Ishikawa (cell line): ENCODE results near the gene MAGI2.

ENCODE experiments used
- CEBPB ChIP-seq: IDR thresholded peaks from 2 replicates; pipeline ENCODE4 v1.6.1; 2012
- CREB1 ChIP-seq: IDR thresholded peaks from 2 replicates; pipeline ENCODE4 v1.6.1; 2012; ENCODE audit warnings: low read depth
- EGR1 ChIP-seq: IDR thresholded peaks from 2 replicates; pipeline ENCODE4 v1.6.1; 2012
- EP300 ChIP-seq: IDR thresholded peaks from 2 replicates; pipeline ENCODE4 v1.6.1; 2012; ENCODE audit warnings: borderline replicate concordance
- FOXM1 ChIP-seq: IDR thresholded peaks from 2 replicates; pipeline ENCODE4 v1.6.1; 2012; ENCODE audit warnings: low read depth, borderline replicate concordance
- NFIC ChIP-seq: IDR thresholded peaks from 2 replicates; pipeline ENCODE4 v1.6.1; 2012
- RAD21 ChIP-seq: IDR thresholded peaks from 2 replicates; pipeline ENCODE4 v1.6.1; 2012; ENCODE audit warnings: low read depth
- TAF1 ChIP-seq: IDR thresholded peaks from 2 replicates; pipeline ENCODE4 v1.6.1; 2012; ENCODE audit warnings: low read depth, mild to moderate bottlenecking
- TCF12 ChIP-seq: IDR thresholded peaks from 2 replicates; pipeline ENCODE4 v1.6.1; 2012; ENCODE audit warnings: low read depth
- TEAD4 ChIP-seq: IDR thresholded peaks from 2 replicates; pipeline ENCODE4 v1.6.1; 2012
- YY1 ChIP-seq: IDR thresholded peaks from 2 replicates; pipeline ENCODE4 v1.6.1; 2012; ENCODE audit warnings: low read depth
- ZBTB7A ChIP-seq: IDR thresholded peaks from 2 replicates; pipeline ENCODE4 v1.6.1; 2012; ENCODE audit warnings: low read depth
- TF ChIP-seq, protein P1 (sequence below): IDR thresholded peaks from 2 replicates; pipeline ENCODE4 v1.6.1; 2012; ENCODE audit warnings: low read depth, mild to moderate bottlenecking
- TF ChIP-seq, protein P2 (sequence below): IDR thresholded peaks from 2 replicates; pipeline ENCODE4 v1.6.1; 2012
- TF ChIP-seq, protein P3 (sequence below): IDR thresholded peaks from 2 replicates; pipeline ENCODE4 v1.6.1; 2012

MAGI2 gene

DNA sequence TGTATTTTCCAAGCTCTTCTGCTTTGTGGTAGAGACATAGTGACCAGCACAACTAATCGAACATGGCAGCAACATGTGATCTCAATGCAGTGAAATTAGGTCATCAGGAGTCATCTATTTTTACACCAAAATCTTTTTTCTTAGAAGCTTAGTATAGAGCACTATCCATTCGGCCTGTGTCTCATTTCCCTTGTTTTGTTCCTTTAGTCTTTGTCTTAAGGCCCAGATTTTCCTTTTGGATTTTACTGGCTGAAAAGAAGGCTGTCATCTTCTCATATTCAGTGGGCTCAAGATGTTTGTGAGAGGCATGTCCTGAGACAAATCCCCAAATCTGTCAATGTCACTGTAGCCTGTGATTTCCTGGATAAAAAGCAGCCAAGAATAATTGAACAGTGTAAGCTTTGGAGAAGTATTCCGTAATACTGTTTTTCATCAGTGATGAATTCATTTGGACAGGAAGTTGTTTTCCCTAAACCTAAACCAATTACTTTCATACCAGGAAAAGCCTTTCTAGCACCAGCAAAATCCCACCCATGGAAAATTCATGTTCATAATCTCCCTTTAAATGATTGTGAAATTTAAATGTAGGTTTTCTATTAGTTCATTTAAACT, 55.2 kb downstream of the MAGI2 start:
- TF ChIP-seq EGR1: no peak
- TF ChIP-seq RAD21: no peak
- TF ChIP-seq, protein P1, sequence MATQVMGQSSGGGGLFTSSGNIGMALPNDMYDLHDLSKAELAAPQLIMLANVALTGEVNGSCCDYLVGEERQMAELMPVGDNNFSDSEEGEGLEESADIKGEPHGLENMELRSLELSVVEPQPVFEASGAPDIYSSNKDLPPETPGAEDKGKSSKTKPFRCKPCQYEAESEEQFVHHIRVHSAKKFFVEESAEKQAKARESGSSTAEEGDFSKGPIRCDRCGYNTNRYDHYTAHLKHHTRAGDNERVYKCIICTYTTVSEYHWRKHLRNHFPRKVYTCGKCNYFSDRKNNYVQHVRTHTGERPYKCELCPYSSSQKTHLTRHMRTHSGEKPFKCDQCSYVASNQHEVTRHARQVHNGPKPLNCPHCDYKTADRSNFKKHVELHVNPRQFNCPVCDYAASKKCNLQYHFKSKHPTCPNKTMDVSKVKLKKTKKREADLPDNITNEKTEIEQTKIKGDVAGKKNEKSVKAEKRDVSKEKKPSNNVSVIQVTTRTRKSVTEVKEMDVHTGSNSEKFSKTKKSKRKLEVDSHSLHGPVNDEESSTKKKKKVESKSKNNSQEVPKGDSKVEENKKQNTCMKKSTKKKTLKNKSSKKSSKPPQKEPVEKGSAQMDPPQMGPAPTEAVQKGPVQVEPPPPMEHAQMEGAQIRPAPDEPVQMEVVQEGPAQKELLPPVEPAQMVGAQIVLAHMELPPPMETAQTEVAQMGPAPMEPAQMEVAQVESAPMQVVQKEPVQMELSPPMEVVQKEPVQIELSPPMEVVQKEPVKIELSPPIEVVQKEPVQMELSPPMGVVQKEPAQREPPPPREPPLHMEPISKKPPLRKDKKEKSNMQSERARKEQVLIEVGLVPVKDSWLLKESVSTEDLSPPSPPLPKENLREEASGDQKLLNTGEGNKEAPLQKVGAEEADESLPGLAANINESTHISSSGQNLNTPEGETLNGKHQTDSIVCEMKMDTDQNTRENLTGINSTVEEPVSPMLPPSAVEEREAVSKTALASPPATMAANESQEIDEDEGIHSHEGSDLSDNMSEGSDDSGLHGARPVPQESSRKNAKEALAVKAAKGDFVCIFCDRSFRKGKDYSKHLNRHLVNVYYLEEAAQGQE: no peak
- no peak for TF ChIP-seq ZBTB7A

DNA sequence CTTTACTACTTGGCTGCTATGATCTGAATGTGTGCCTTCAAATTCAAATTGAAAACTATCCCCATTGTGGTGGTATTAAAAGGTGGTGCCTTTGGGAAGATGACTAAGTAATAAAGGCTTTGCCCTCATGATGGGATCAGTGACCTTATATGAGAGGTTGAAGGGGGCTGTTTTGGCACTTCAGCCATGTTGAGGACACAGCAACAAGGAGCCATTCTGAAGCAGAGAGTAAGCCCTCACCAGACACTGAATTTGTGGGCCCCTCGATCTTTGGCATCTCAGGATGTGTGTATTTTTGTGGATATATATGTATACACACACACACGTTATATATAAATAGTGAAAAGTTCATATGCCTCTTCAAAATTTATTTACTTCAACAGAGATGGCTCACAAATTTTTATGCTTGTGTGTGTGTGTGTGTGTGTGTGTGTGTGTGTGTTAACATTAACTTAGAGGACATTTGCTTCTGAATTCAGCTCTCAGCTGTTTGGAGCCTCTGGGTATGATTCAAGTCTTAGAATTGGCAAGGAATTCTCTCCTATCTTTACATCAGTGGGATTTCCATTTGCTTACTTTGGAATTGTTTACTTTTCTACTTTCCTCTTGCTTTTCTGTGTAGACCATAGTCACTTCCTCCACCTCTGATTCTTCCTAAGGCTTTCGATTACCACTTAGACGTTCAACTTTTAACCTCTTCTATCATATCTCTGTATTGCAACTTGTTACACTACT, 66.6 kb downstream of the MAGI2 start:
- TF ChIP-seq FOXM1 (no peak), YY1 (no peak), NFIC (no peak), ZBTB7A (no peak), CREB1 (no peak), RAD21 (no peak), TAF1 (no peak), EP300 (no peak)
- TF ChIP-seq, protein P2, sequence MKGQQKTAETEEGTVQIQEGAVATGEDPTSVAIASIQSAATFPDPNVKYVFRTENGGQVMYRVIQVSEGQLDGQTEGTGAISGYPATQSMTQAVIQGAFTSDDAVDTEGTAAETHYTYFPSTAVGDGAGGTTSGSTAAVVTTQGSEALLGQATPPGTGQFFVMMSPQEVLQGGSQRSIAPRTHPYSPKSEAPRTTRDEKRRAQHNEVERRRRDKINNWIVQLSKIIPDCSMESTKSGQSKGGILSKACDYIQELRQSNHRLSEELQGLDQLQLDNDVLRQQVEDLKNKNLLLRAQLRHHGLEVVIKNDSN: no peak
- TF ChIP-seq, protein P3, sequence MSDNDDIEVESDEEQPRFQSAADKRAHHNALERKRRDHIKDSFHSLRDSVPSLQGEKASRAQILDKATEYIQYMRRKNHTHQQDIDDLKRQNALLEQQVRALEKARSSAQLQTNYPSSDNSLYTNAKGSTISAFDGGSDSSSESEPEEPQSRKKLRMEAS: no peak
- TF ChIP-seq, protein P1: no peak

DNA sequence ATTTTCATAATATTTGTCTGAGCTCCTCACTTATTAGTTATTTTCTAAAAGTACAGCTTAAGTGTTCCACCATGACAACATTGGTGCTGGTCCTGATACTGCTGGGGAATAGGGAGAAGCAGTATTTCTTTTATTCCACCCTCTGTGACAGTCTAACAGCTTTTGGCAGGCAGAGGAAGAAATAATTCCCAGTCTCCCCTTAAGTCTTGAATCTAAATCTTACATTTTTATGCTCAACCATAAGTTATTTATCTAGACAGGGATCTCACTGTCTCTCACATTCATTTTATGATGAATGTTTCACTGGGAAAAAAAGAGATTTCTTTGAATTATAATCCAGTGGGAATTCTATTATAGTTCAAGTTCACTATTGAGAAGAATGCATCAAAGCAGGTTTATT, 71.5 kb downstream of the MAGI2 start:
- TF ChIP-seq, protein P1: no peak
- TF ChIP-seq TAF1 (no peak), YY1 (no peak)

DNA sequence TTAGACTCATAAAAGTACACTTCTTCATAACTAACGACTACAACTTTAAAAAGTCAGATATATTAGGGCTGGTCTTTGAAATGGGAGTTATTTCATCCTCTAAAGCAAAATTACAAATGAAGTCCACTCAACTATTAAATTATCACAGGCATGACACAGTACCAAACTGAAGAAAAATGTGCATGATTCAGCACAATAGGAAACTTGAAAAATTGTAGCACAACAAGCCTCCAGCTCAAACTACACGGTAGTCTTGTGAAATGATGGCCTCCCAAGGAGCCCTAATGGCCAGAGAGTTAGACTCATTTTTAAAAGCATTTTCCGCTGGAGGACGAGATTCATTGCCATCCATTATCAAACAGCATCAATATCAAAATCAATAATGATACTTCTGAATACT, 76.4 kb downstream of the MAGI2 start:
- TF ChIP-seq EGR1: no peak
- no peak for TF ChIP-seq CEBPB
- TF ChIP-seq, protein P2: no peak
- no peak for TF ChIP-seq TEAD4
- TF ChIP-seq, protein P3: no peak
- no peak for TF ChIP-seq FOXM1

DNA sequence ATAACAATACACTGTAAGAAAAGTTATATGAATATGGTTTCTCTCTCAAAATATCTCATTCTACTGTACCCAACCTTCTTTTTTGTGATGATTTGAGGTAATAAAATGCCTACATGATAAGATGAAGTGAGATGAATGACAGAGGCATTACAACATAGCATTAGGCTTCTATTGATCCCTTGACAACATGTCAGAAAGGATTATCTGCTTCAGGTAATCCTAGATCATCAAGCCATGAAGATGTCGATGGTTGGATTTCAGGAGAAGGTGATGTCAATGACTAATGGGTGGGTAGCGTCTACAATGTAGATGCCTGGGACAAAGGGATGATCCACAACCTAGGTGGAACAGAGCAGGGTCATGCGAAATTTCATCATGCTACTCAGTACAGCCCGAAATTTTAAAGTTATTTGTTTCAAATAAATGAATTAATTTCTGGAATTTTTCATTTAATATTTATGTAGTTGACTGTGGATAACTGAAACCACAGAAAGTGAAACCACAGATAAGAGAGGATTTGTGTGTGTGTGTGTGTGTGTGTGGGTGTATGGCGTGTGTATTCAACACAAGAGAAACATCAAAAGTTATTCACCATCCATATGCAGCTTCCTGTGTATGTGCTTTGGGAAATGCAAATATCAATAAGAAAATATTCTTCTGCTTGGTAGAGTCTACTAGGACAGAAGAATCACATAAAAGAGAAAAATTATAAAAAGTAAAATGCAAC, 77.0 kb downstream of the MAGI2 start:
- TF ChIP-seq TAF1: no peak
- TF ChIP-seq TEAD4: no peak
- TF ChIP-seq NFIC: no peak
- TF ChIP-seq EGR1: no peak
- no peak for TF ChIP-seq FOXM1
- TF ChIP-seq, protein P2: no peak
- TF ChIP-seq, protein P1: no peak
- TF ChIP-seq CREB1: no peak
- TF ChIP-seq CEBPB: no peak
- no peak for TF ChIP-seq YY1
- TF ChIP-seq RAD21: no peak
- TF ChIP-seq TCF12: no peak
- TF ChIP-seq, protein P3: no peak
